Heart left ventricle (tissue), 16 donors: ENCODE data around the gene PLA2G6. TPM values are rescaled to one million over a fixed set of nuclear protein-coding genes. Genes with fewer than 3 reads are reported as not detected.

Source experiments
- ATAC-seq, 4 donors: fragments of 200-7000 bp; cut with Tn5 transposase; one replicate each; pipeline ENCODE4 v1.9.1; 2020 to 2022; ENCODE audit warnings: moderate library complexity in 4 of 4, mild to moderate bottlenecking in 3 of 4, moderate number of reproducible peaks in 1 of 4
- DNase-seq, 5 donors: peaks; one replicate each; pipeline ENCODE4 v3.0.0-alpha.2; 2020
- H3K27ac ChIP-seq, 12 donors: fragments of 200-600 bp; sonication (generic) in 4 of 12; one replicate each; pipeline versions ENCODE4 v1.5.0 to v1.8.0; 2016 to 2022; ENCODE audit warnings: mild to moderate bottlenecking in 2 of 12
- H3K27me3 ChIP-seq, 9 donors: fragments of 200-600 bp; sonication (generic) in 2 of 9; one replicate each; pipeline versions ENCODE4 v1.5.1 to v1.8.0; 2016 to 2022; ENCODE audit warnings: mild to moderate bottlenecking in 3 of 9
- H3K36me3 ChIP-seq, 9 donors: fragments of 200-600 bp; sonication (generic) in 2 of 9; one replicate each; pipeline versions ENCODE4 v1.5.0 to v1.8.0; 2018 to 2022; ENCODE audit warnings: mild to moderate bottlenecking in 2 of 9
- H3K4me1 ChIP-seq, 12 donors: fragments of 200-600 bp; sonication (generic) in 4 of 12; one replicate each; pipeline versions ENCODE4 v1.5.0 to v1.8.0; 2016 to 2022; ENCODE audit warnings: mild to moderate bottlenecking in 3 of 12
- H3K4me3 ChIP-seq, 12 donors: fragments of 200-600 bp; sonication (generic) in 4 of 12; one replicate each; pipeline versions ENCODE4 v1.5.0 to v1.8.0; 2017 to 2022; ENCODE audit warnings: mild to moderate bottlenecking in 9 of 12, moderate library complexity in 4 of 12
- H3K9me3 ChIP-seq, 12 donors: fragments of 200-600 bp; sonication (generic) in 4 of 12; one replicate each; pipeline versions ENCODE4 v1.5.0 to v1.8.0; 2016 to 2022; ENCODE audit warnings: mild to moderate bottlenecking in 1 of 12
- POLR2A ChIP-seq, 2 donors: fragments of 450-650 bp; IDR thresholded peaks; one replicate each; pipeline ENCODE4 v1.6.1; 2017; ENCODE audit warnings: antibody characterized with exemption in 2 of 2, mild to moderate bottlenecking in 2 of 2, moderate library complexity in 2 of 2
- WGBS, 4 donors: extraction: QIAGEN DNeasy Blood & Tissue Kit in 2 of 4; methylation state at CpG; one replicate each; pipeline versions ENCODE4 v1.1.5 to v1.1.7; 2013 to 2018; 5-methylcytosine and 5-hydroxymethylcytosine counted together
- intact Hi-C, 10 donors: fragments of 100-400 bp; cut with DNase I; formaldehyde crosslinking; loops; one replicate each; pipeline versions ENCODE4 v1.11.1 to v1.14.2; 2022
- polyA plus RNA-seq, 2 donors: library from polyadenylated mRNA; stranded (reverse); fragments of 200-250 nt; gene quantifications; one replicate each; pipeline ENCODE4 v1.2.3, GENCODE V29; 2013
- total RNA-seq, 9 donors: library from RNA; depleted of rRNA in 2 of 9; stranded (reverse); fragments of >200 nt in 2 of 9; fragmentation: NEBNext Ultra II Directional in 3 of 9; extraction: Animal tissue kit (Norgen Biotek cat#: 25700) in 3 of 9; gene quantifications; one replicate each; pipeline versions ENCODE4 v1.1.0 to v1.2.4, GENCODE V29; 2016 to 2023
- TF ChIP-seq, protein P1 (sequence below), 12 donors: fragments of 200-600 bp; sonication (generic) in 4 of 12; IDR thresholded peaks; one replicate each; pipeline versions ENCODE4 v1.5.0 to v1.8.0; 2018 to 2022; ENCODE audit warnings: antibody characterized with exemption in 12 of 12, mild to moderate bottlenecking in 5 of 12
- donor health status: ischemic (EF 13 %, LVEDD 7.1; RV severe dilation, severe dysfunction).
- donor health status: healthy with polysubstance abuse.
- donor health status: DM: no; HTN: yes; CAD: no.
- donor health status: DM: no; HTN: no; CAD: no.
- donor health status: ischemic (EF 25% LVEDD 6.9; RV normal size, moderate dysfunction).
- donor health status: ischemic (EF 25% LVEDD 5.7; RV mildly dilated, moderate dysfunction).
- donor health status: healthy.
- donor health status: DM: yes; HTN: yes; CAD: no.
- donor health status: ischemic (EF 35%, LVEDD 5.7; RV mildly dilated, moderate dysfunction).
- donor health status: nonischemic (EF 11% LVEDD 7.7; RV severe dilation, severe dysfunction).
- donor health status: DM: yes; HTN: yes; CAD: no.
- donor health status: PGD.
- donor health status: ischemic (EF 29% LVEDD 5.4; RV normal size, mild dysfunction).
- donor health status: nonischemic (EF 23%, LVEDD 6.1; RV moderate dilation, normal function).

Gene PLA2G6
- total and polyA plus RNA-seq, 11 donors: 4.9 to 17.9 (median 11.0) TPM

DNA sequence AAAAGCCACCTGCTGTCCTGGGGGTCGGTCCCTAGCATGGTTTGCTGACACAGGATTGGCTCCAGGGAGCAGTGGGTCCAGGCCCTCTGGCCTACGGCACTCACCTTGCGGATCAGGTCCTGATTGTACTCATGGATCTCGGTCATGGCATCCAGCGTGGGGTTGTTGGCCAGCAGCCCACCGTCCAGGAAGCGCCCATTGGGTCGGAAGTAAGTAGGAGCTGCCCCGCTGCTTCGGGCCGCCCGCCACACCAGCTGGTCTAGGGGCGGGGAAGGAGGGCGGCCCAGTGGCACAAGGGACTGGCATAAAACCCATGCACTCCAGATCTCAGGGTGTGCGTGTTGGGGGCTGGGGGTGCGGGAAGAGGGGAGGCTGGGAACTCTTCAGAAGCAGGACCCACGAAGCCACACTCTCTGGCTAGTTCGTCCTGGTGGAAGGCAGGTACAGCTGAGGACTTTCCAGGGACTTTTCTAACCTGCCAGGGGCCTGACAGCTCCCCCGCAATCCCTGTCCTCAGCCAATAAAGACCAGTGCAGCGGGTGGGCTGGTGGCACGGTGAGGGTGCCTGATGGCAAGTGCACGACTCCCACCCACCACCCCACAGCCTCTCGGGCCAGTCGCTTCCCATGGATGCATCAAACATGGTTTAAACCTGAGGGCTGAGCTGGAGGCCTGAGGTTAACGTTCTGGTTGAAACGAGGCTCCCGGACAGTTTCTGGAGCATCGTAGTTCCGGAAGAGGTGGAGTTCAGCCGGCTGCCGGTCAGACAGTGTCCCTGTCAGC, 66.0 kb downstream of the PLA2G6 start:
- TF ChIP-seq, protein P1, sequence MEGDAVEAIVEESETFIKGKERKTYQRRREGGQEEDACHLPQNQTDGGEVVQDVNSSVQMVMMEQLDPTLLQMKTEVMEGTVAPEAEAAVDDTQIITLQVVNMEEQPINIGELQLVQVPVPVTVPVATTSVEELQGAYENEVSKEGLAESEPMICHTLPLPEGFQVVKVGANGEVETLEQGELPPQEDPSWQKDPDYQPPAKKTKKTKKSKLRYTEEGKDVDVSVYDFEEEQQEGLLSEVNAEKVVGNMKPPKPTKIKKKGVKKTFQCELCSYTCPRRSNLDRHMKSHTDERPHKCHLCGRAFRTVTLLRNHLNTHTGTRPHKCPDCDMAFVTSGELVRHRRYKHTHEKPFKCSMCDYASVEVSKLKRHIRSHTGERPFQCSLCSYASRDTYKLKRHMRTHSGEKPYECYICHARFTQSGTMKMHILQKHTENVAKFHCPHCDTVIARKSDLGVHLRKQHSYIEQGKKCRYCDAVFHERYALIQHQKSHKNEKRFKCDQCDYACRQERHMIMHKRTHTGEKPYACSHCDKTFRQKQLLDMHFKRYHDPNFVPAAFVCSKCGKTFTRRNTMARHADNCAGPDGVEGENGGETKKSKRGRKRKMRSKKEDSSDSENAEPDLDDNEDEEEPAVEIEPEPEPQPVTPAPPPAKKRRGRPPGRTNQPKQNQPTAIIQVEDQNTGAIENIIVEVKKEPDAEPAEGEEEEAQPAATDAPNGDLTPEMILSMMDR (IDR thresholded peaks at IDR 0.05): no peak
- TF ChIP-seq POLR2A (IDR thresholded peaks at IDR 0.05): no peak
- H3K36me3 ChIP-seq: peaks cover 0 to 10% (median 0%) of the 10 kb centered on the region in 9 donors
- no peak overlapping the region for H3K27ac ChIP-seq
- ATAC-seq (no peak), DNase-seq (peak in 1 of 5 donors; percentile 54)
- no peaks in the 10 kb centered on the region for H3K9me3 ChIP-seq
- 95 to 97% (median 96%) methylated on average over 30 to 31 of the region's 31 CpGs for WGBS, 4 donors
- H3K27me3 ChIP-seq: no peaks in the 10 kb centered on the region
- H3K4me1 ChIP-seq: peaks cover 0 to 11% (median 6%) of the 10 kb centered on the region in 12 donors
- no peak overlapping the region for H3K4me3 ChIP-seq
- intact Hi-C loops: loop anchor here in 8 of 10 donors (1.0 to 10.0 kb wide), 9 partner anchors 87 to 237 kb away; partner anchors contain the start of gene MAFF (in 4 of the 8)

DNA sequence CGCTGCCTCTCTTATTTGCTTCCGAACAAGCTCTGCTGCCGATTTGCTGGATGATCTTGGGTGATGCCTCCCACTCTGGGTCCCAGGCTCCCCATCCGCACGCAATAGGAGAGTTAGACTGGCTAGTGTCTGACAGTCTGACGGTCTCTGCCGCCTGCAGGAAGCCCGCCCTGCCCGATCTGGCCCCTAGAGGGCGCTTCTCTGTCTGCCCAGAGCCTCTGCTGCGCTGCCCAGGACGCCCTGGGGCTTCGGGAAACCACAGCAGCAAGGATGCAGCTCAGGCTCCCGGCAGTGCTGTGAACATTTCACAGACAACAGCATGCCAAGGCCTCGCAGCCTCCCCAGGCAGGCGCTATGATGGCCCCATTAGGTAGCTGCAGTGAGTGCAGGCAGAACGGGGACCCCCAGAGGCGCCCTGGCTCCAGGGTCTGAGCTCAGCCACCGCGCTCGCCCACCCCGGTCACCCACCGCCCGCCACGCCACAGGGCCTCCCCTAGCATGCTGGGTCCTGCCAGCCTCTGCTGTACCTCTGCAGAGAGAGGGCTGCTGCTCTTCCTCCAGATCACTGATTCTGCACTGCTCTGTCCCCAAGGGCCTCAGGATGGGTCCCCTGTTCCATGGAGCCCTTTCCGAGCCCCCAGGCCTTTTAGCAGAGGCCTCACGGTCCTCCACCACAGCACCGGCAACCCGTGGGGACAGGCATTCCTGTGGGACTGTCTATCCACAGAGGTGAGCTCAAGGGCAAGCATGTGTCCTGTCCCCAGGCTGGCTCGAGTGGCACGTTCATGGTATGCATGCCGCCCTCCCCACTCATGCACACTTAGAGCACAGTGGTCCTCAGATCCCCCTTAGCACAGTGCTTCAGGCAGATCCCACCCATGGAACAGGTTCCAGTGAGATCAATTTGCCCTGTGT, 66.9 kb downstream of the PLA2G6 start:
- Histone ChIP-seq H3K27ac (no peak overlapping the region), H3K4me1 (peaks cover 0 to 11% (median 6%) of the 10 kb centered on the region in 12 donors), H3K4me3 (no peak overlapping the region), H3K36me3 (peaks cover 0 to 10% (median 0%) of the 10 kb centered on the region in 9 donors), H3K9me3 (no peaks in the 10 kb centered on the region), H3K27me3 (no peaks in the 10 kb centered on the region)
- DNase-seq (peak; percentile 86 to 92 (median 87)), ATAC-seq (peak; percentile 84 to 95 (median 94))
- WGBS, 4 donors: 31 to 50% (median 48%) methylated on average over 15 to 32 of the region's 32 CpGs
- intact Hi-C loops: loop anchor here in 8 of 10 donors (1.0 to 10.0 kb wide), 10 partner anchors 88 to 239 kb away; partner anchors contain the start of gene MAFF (in 4 of the 8)
- no peak for TF ChIP-seq POLR2A (IDR thresholded peaks at IDR 0.05)
- TF ChIP-seq, protein P1 (IDR thresholded peaks at IDR 0.05): peak; percentile 91 to 98 (median 95)

DNA sequence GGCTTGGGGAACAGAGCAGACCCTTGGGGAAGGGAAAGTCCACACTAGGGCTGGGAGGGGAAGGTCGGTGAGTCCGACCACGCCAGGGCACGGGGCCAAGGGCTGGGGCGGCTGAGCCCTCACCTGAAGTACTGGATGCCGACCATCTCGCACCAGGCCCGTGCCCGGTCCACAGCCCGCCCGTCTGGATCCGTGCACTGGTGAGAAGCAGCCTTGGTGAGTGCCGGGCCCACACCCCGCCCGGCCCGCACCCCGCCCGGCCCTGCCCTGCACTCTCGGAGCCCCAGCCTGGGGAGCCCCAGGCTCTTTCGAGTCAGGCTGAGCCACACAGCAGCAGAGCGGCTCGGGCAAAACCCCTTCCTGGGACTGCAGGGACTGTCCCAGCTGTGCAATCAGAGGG, 69.2 kb downstream of the PLA2G6 start:
- H3K27me3 ChIP-seq: no peaks in the 10 kb centered on the region
- no peaks in the 10 kb centered on the region for H3K9me3 ChIP-seq
- intact Hi-C loops: loop anchor here in 5 of 10 donors (5.0 to 10.0 kb wide), 5 partner anchors 92 to 240 kb away; partner anchors contain the start of gene MAFF (in 2 of the 5)
- 80 to 97% (median 96%) methylated on average over 1 to 22 of the region's 22 CpGs for WGBS, 4 donors
- H3K27ac ChIP-seq: no peak overlapping the region
- ATAC-seq (no peak), DNase-seq (peak in 1 of 5 donors; percentile 62)
- H3K36me3 ChIP-seq: peaks cover 0 to 10% (median 0%) of the 10 kb centered on the region in 9 donors
- H3K4me1 ChIP-seq: peaks cover 0 to 12% (median 6%) of the 10 kb centered on the region in 12 donors
- TF ChIP-seq POLR2A (IDR thresholded peaks at IDR 0.05): no peak
- TF ChIP-seq, protein P1 (IDR thresholded peaks at IDR 0.05): no peak
- H3K4me3 ChIP-seq: no peak overlapping the region
